Psoas muscle (tissue), 8 donors: ENCODE measurements around the gene TAS2R50. TPM values are rescaled to one million over a fixed set of nuclear protein-coding genes. Genes with fewer than 3 reads are reported as not detected.

ENCODE experiments used
- ATAC-seq, 4 donors: fragments of 200-7000 bp; cut with Tn5 transposase; one replicate each; pipeline ENCODE4 v1.9.1; 2020; ENCODE audit warnings: moderate library complexity in 3 of 4, mild to moderate bottlenecking in 2 of 4
- DNase-seq, 2 donors: peaks; one replicate each; pipeline ENCODE4 v3.0.0-alpha.2; 2020
- H3K27ac ChIP-seq: fragments of 200-600 bp; one replicate; pipeline ENCODE4 v1.8.0; 2022
- H3K27me3 ChIP-seq, 3 donors: fragments of 200-600 bp in 1 of 3; one replicate each; pipeline versions ENCODE4 v1.6.1 to v1.8.0; 2013 to 2022; ENCODE audit warnings: low read length in 2 of 3, mild to moderate bottlenecking in 2 of 3, moderate library complexity in 1 of 3; ENCODE audit not compliant: insufficient read depth in 3 of 3
- H3K36me3 ChIP-seq, 2 donors: fragments of 200-600 bp in 1 of 2; one replicate each; pipeline versions ENCODE4 v1.6.1 to v1.8.0; 2013 to 2022; ENCODE audit warnings: low read depth in 1 of 2, mild to moderate bottlenecking in 1 of 2, moderate library complexity in 1 of 2; ENCODE audit not compliant: insufficient read depth in 1 of 2
- H3K4me1 ChIP-seq: fragments of 200-600 bp; one replicate; pipeline ENCODE4 v1.8.0; 2022
- H3K4me3 ChIP-seq: fragments of 200-600 bp; one replicate; pipeline ENCODE4 v1.8.0; 2022; ENCODE audit warnings: mild to moderate bottlenecking
- H3K9me3 ChIP-seq: fragments of 200-600 bp; one replicate; pipeline ENCODE4 v1.8.0; 2022
- WGBS, 3 donors: extraction: QIAGEN DNeasy Blood & Tissue Kit; methylation state at CpG; one replicate each; pipeline versions ENCODE4 v1.1.6 to v1.1.7; 2013; 5-methylcytosine and 5-hydroxymethylcytosine counted together
- intact Hi-C, 2 donors: fragments of 100-400 bp; cut with DNase I; formaldehyde crosslinking; loops; one replicate each; pipeline versions ENCODE4 v1.11.0 to v1.14.2; 2022
- polyA plus RNA-seq, 3 donors: library from polyadenylated mRNA; stranded (reverse); fragments of 200-250 nt; gene quantifications; one replicate each; pipeline ENCODE4 v1.2.3, GENCODE V29; 2013
- total RNA-seq, 4 donors: library from RNA; stranded (reverse); fragmentation: NEBNext Ultra II Directional in 2 of 4; extraction: Animal tissue kit (Norgen Biotek cat#: 25700) in 2 of 4; gene quantifications; one replicate each; pipeline versions ENCODE4 v1.2.1 to v1.2.4, GENCODE V29; 2021 to 2023
- TF ChIP-seq, protein P1 (sequence below): fragments of 200-600 bp; IDR thresholded peaks from one replicate; pipeline ENCODE4 v1.8.0; 2022; ENCODE audit warnings: antibody characterized with exemption
- donor health status: healthy with polysubstance abuse.
- donor health status: DM: no; HTN: no; CAD: no; lungs with moderate emphysema.
- donor health status: Bipolar disorder and iron deficiency.
- donor health status: healthy.
- donor health status: DM: yes; HTN: yes; CAD: no.
- donor health status: DM: no; HTN: no; CAD: no.
- donor health status: DM: no; HTN: no; CAD: no.
- donor health status: DM: yes; HTN: yes; CAD: no.

Gene TAS2R50
- total and polyA plus RNA-seq, 7 donors: 0.14 to 0.99 (median 0.34) TPM; not detected in 3

DNA sequence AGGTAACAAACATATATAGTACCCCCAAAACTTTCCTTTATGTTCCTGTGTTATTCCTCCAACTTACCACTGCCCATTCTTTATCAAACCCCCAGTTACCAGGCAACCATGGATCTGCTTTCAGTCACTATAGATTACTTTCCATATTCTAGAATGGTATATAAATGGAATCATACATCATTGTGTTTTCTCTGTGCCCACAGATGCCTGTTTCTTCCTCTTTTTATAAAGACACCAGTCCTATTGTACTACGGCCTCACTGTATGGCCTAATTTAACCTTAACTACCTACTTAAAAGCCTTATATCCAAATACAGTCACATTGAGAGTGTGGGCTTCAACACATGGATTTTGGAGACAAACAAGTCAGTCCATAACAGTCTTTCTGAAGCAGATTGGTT lies 50.2 kb downstream of the TAS2R50 start:
- no peaks in the 10 kb centered on the region for H3K4me1 ChIP-seq
- no peak for DNase-seq
- 90 to 100% (median 97%) methylated on average over 1 of the region's 1 CpG for WGBS, 3 donors
- H3K27ac ChIP-seq: no peak overlapping the region
- no peaks in the 10 kb centered on the region for H3K36me3 ChIP-seq
- intact Hi-C loops: no loop called here
- no peaks in the 10 kb centered on the region for H3K9me3 ChIP-seq
- H3K27me3 ChIP-seq: no peaks in the 10 kb centered on the region
- TF ChIP-seq, protein P1, sequence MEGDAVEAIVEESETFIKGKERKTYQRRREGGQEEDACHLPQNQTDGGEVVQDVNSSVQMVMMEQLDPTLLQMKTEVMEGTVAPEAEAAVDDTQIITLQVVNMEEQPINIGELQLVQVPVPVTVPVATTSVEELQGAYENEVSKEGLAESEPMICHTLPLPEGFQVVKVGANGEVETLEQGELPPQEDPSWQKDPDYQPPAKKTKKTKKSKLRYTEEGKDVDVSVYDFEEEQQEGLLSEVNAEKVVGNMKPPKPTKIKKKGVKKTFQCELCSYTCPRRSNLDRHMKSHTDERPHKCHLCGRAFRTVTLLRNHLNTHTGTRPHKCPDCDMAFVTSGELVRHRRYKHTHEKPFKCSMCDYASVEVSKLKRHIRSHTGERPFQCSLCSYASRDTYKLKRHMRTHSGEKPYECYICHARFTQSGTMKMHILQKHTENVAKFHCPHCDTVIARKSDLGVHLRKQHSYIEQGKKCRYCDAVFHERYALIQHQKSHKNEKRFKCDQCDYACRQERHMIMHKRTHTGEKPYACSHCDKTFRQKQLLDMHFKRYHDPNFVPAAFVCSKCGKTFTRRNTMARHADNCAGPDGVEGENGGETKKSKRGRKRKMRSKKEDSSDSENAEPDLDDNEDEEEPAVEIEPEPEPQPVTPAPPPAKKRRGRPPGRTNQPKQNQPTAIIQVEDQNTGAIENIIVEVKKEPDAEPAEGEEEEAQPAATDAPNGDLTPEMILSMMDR: no peak
- ATAC-seq: no peak
- no peak overlapping the region for H3K4me3 ChIP-seq

Other genes with a start within 250 kb of the TAS2R50 start
- not detected for gene TAS2R7, start 184.3 kb downstream of the TAS2R50 start, total RNA-seq
- not detected for gene TAS2R7, start 184.3 kb downstream of the TAS2R50 start, polyA plus RNA-seq
- not detected for gene TAS2R8, start 179.6 kb downstream of the TAS2R50 start, total RNA-seq
- gene TAS2R8, start 179.6 kb downstream of the TAS2R50 start, polyA plus RNA-seq: not detected
- gene TAS2R9, start 176.7 kb downstream of the TAS2R50 start, total RNA-seq: not detected
- gene TAS2R9, start 176.7 kb downstream of the TAS2R50 start, polyA plus RNA-seq: not detected
- not detected for gene TAS2R10, start 160.6 kb downstream of the TAS2R50 start, total RNA-seq
- under 1 TPM in 2 of 3 donors, not detected in 1; 0.04 to 0.17 TPM for gene TAS2R10, start 160.6 kb downstream of the TAS2R50 start, polyA plus RNA-seq
- 1 to 10 TPM; 1.0 to 3.9 (median 2.7) TPM for gene PRR4, start 137.4 kb downstream of the TAS2R50 start, total RNA-seq
- gene PRR4, start 137.4 kb downstream of the TAS2R50 start, polyA plus RNA-seq: 10 to 100 TPM in 1 of 3 donors, 1 to 10 TPM in 2; 2.6 to 11.7 (median 4.3) TPM
- 1 to 10 TPM; 3.0 to 6.1 (median 4.4) TPM for gene PRH1, start 102.7 kb downstream of the TAS2R50 start, total RNA-seq
- 1 to 10 TPM in 2 of 3 donors, under 1 TPM in 1; 0.59 to 3.0 (median 1.2) TPM for gene PRH1, start 102.7 kb downstream of the TAS2R50 start, polyA plus RNA-seq
- gene TAS2R13, start 77.3 kb downstream of the TAS2R50 start, total RNA-seq: under 1 TPM in 3 of 4 donors, not detected in 1; 0.13 to 0.36 (median 0.28) TPM
- gene TAS2R13, start 77.3 kb downstream of the TAS2R50 start, polyA plus RNA-seq: under 1 TPM in 1 of 3 donors, not detected in 2; 0.08 TPM
- gene PRH2, start 57.7 kb downstream of the TAS2R50 start, total RNA-seq: not detected
- not detected for gene PRH2, start 57.7 kb downstream of the TAS2R50 start, polyA plus RNA-seq
- under 1 TPM; 0.30 to 0.68 (median 0.59) TPM for gene TAS2R14, start 47.6 kb downstream of the TAS2R50 start, total RNA-seq
- gene TAS2R14, start 47.6 kb downstream of the TAS2R50 start, polyA plus RNA-seq: under 1 TPM; 0.18 to 0.85 (median 0.66) TPM
- under 1 TPM; 0.21 to 0.42 (median 0.25) TPM for gene TAS2R20, start 11.4 kb upstream of the TAS2R50 start, total RNA-seq
- gene TAS2R20, start 11.4 kb upstream of the TAS2R50 start, polyA plus RNA-seq: under 1 TPM in 2 of 3 donors, not detected in 1; 0.10 to 0.20 TPM
- under 1 TPM; 0.34 to 0.86 (median 0.66) TPM for gene TAS2R19, start 35.7 kb upstream of the TAS2R50 start, total RNA-seq
- gene TAS2R19, start 35.7 kb upstream of the TAS2R50 start, polyA plus RNA-seq: under 1 TPM; 0.08 to 0.21 (median 0.18) TPM
- gene TAS2R31, start 44.5 kb upstream of the TAS2R50 start, total RNA-seq: under 1 TPM; 0.34 to 0.81 (median 0.47) TPM
- gene TAS2R31, start 44.5 kb upstream of the TAS2R50 start, polyA plus RNA-seq: under 1 TPM; 0.13 to 0.18 (median 0.15) TPM
- under 1 TPM in 3 of 4 donors, not detected in 1; 0.23 to 0.51 (median 0.24) TPM for gene TAS2R46, start 75.4 kb upstream of the TAS2R50 start, total RNA-seq
- gene TAS2R46, start 75.4 kb upstream of the TAS2R50 start, polyA plus RNA-seq: under 1 TPM in 1 of 3 donors, not detected in 2; 0.04 TPM
- under 1 TPM in 1 of 4 donors, not detected in 3; 0.36 TPM for gene TAS2R43, start 105.4 kb upstream of the TAS2R50 start, total RNA-seq
- under 1 TPM in 1 of 3 donors, not detected in 2; 0.09 TPM for gene TAS2R43, start 105.4 kb upstream of the TAS2R50 start, polyA plus RNA-seq
- gene TAS2R30, start 147.7 kb upstream of the TAS2R50 start, total RNA-seq: 1 to 10 TPM in 1 of 4 donors, under 1 TPM in 3; 0.25 to 1.1 (median 0.78) TPM
- under 1 TPM in 2 of 3 donors, not detected in 1; 0.03 to 0.08 TPM for gene TAS2R30, start 147.7 kb upstream of the TAS2R50 start, polyA plus RNA-seq
- 10 to 100 TPM; 18.3 to 20.2 (median 18.5) TPM for gene SMIM10L1, start 184.3 kb upstream of the TAS2R50 start, total RNA-seq
- 10 to 100 TPM; 11.5 to 18.2 (median 15.8) TPM for gene SMIM10L1, start 184.3 kb upstream of the TAS2R50 start, polyA plus RNA-seq
- gene TAS2R42, start 200.0 kb upstream of the TAS2R50 start, total RNA-seq: not detected
- not detected for gene TAS2R42, start 200.0 kb upstream of the TAS2R50 start, polyA plus RNA-seq